Mucosa of descending colon (tissue), 3 donors: Measurements from ENCODE around the gene TEAD3. TPM values are rescaled to one million over a fixed set of nuclear protein-coding genes. Genes with fewer than 3 reads are reported as not detected.
A peak's percentile ranks its signal among the peaks of the same experiment; 100 is the strongest.
"Not testable (repeated sequence)": the region's sequence is repeated elsewhere in the genome, so short reads cannot be mapped to it uniquely, and the experiment has no call there.

ENCODE experiments used
- ATAC-seq: fragments of 200-7000 bp; cut with Tn5 transposase; one replicate; pipeline ENCODE4 v1.9.1; 2020; ENCODE audit warnings: mild to moderate bottlenecking, moderate library complexity
- DNase-seq, 3 donors: peaks; one replicate each; pipeline ENCODE4 v3.0.0-alpha.2; 2020
- H3K36me3 ChIP-seq: fragments of 200-600 bp; one replicate; pipeline ENCODE4 v1.8.0; 2021; ENCODE audit warnings: low read depth, mild to moderate bottlenecking
- H3K4me1 ChIP-seq: fragments of 200-600 bp; one replicate; pipeline ENCODE4 v1.8.0; 2021; ENCODE audit warnings: low read depth, mild to moderate bottlenecking
- H3K4me3 ChIP-seq: fragments of 200-600 bp; one replicate; pipeline ENCODE4 v1.8.0; 2021; ENCODE audit warnings: mild to moderate bottlenecking
- H3K9me3 ChIP-seq: fragments of 200-600 bp; one replicate; pipeline ENCODE4 v1.8.0; 2021; ENCODE audit warnings: mild to moderate bottlenecking
- intact Hi-C, 2 donors: fragments of 100-400 bp; cut with DNase I in 1 of 2; cut with micrococcal nuclease in 1 of 2; formaldehyde crosslinking; loops; one replicate each; pipeline versions ENCODE4 v1.11.0 to v1.11.1; 2022; cut with DNase I, micrococcal nuclease
- total RNA-seq, 3 donors: library from RNA; stranded (reverse); fragmentation: NEBNext Ultra II Directional in 2 of 3; extraction: Animal tissue kit (Norgen Biotek cat#: 25700) in 2 of 3; gene quantifications; one replicate each; pipeline versions ENCODE4 v1.2.1 to v1.2.4, GENCODE V29; 2021 to 2023
- TF ChIP-seq, protein P1 (sequence below): fragments of 200-600 bp; IDR thresholded peaks from one replicate; pipeline ENCODE4 v1.8.0; 2022; ENCODE audit warnings: antibody characterized with exemption, mild to moderate bottlenecking
- donor health status: DM: no; HTN: no; CAD: no; lungs with moderate emphysema.
- donor health status: DM: no; HTN: no; CAD: no.
- donor health status: DM: no; HTN: yes; CAD: no.

TEAD3 gene
- total RNA-seq, 3 donors from 2014 or later = 28.3 to 98.0 (median 28.8) TPM

DNA sequence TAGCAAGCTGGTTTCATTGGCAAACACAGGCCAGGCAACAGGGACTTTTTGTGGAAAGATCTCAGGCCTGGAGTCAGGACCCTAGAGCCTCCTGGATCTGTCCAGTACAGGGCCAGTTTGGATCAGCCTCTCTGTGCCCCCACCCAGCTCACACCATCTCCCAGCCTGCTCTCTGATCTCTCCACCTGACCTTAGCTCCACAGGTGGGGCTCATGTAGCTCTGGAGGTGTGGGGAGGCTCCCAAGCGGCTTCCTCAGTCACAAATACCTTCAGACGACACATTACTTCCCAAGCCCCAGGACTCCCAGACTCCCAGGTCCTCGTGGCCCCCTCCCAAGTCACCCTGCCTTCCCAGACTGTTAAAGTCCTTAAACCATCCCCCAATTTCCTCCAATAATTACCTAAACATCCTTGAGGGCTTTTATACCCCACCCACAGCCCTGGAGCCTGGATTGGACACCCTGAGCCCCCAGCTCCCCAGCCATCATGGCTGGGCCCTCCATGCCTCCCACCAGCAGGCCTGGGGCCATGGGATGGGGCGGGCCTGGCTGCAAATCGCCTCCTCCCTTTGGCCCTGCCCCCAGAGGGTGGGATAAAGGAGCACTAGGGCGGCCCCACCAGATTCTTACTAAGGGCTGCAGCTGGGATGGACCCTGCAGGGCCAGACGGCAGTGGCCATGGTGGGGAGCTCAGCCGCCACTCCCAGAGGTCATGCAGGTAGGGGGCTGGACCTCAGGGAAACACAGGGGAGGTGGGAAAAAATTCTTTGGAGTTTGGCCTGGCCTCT lies 60.6 kb downstream of the TEAD3 start:
- no peaks in the 10 kb centered on the region for H3K36me3 ChIP-seq
- no peak overlapping the region for H3K4me3 ChIP-seq
- peak; percentile 28 for ATAC-seq
- no peaks in the 10 kb centered on the region for H3K9me3 ChIP-seq
- TF ChIP-seq, protein P1, sequence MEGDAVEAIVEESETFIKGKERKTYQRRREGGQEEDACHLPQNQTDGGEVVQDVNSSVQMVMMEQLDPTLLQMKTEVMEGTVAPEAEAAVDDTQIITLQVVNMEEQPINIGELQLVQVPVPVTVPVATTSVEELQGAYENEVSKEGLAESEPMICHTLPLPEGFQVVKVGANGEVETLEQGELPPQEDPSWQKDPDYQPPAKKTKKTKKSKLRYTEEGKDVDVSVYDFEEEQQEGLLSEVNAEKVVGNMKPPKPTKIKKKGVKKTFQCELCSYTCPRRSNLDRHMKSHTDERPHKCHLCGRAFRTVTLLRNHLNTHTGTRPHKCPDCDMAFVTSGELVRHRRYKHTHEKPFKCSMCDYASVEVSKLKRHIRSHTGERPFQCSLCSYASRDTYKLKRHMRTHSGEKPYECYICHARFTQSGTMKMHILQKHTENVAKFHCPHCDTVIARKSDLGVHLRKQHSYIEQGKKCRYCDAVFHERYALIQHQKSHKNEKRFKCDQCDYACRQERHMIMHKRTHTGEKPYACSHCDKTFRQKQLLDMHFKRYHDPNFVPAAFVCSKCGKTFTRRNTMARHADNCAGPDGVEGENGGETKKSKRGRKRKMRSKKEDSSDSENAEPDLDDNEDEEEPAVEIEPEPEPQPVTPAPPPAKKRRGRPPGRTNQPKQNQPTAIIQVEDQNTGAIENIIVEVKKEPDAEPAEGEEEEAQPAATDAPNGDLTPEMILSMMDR = no peak
- DNase-seq = peak in 2 of 3 donors; percentile 28 to 43
- intact Hi-C loops = no loop called here
- peaks cover 24% of the 10 kb centered on the region for H3K4me1 ChIP-seq

DNA sequence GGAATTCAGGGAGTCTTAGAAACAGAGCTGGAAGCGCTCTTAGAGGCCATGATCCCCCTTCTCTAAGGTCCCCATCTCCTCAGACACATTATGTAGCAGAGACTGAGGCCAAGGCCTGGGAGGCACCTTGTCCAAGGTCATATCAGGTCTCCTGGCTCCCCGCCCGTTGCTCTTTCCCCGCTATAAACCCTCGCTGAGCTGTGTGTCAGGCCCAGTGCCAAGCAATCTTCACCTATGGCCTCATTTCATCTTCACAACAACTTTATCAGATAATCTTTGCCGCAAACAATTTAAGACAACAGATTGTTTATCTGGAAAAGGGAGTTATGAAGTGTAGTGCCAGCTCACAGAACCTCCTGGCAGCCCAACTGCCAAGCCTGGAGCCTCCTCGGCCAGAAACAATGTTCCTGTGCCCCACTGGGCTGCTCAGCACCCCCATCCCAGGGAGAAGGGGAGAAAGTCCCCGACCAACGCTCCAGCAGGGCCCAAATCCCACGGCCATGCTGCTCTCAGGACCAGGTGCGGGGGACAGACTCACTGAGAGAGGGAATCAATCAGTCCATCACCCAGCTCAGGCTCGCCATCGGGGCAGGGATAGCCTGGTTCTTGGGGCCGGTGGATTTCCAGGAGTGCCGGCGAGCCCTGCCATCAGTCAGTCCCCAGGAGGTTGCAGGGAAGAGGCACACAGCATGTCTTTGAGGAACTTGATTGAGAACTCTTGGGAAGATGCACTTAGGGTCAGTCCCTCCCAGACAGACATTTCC lies 61.6 kb downstream of the TEAD3 start:
- peak; percentile 85 to 96 (median 91) for DNase-seq
- Histone ChIP-seq H3K4me1 (peaks cover 24% of the 10 kb centered on the region), H3K36me3 (no peaks in the 10 kb centered on the region), H3K4me3 (no peak overlapping the region), H3K9me3 (no peaks in the 10 kb centered on the region)
- TF ChIP-seq, protein P1 = no peak
- intact Hi-C loops = no loop called here
- peak; percentile 88 for ATAC-seq

DNA sequence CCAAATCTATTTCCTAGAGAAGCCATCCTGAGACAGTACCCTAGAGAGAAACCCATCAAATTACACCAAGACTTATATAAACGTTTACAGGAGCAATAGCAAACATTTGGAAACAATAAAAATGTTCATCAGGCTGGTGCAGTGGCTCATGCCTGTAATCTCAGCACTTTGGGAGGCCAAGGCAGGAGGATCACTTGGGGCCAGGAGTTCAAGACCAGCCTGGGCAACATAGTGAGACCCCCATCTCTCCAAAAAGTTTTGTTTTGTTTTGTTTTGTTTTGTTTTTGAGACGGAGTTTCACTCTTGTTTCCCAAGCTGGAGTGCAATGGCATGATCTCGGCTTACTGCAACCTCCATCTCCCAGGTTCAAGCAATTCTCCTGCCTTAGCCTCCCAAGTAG lies 64.2 kb downstream of the TEAD3 start:
- ATAC-seq, intact Hi-C loops, DNase-seq, H3K4me3 ChIP-seq, H3K36me3 ChIP-seq: not testable (repeated sequence)
- Histone ChIP-seq H3K9me3 (peaks cover 13% of the 10 kb centered on the region), H3K4me1 (peaks cover 24% of the 10 kb centered on the region)

DNA sequence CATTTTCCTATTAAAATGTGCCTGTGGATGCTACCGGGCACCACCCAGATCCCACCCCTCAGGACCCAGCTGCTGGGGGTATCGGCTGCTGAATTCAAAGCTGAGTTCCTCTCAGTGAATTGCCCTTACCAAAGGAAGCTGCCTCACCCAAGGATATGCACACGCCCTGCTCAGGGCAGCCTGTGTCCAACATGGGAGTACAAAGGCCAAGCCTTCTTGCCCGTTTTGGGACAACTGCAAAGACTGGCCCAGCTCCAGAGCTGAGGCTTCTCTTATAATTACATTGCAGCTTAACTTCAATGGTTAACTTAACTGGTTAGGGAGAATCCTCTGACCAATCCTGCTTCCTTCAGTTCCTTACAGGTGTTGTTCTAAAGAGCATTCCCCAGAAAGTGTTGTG lies 64.6 kb downstream of the TEAD3 start:
- Histone ChIP-seq H3K4me3 (no peak overlapping the region), H3K36me3 (no peaks in the 10 kb centered on the region), H3K9me3 (peaks cover 13% of the 10 kb centered on the region), H3K4me1 (peaks cover 24% of the 10 kb centered on the region)
- ATAC-seq (peak; percentile 87), DNase-seq (peak; percentile 75 to 78 (median 75))
- intact Hi-C loops = no loop called here
- TF ChIP-seq, protein P1 = no peak

DNA sequence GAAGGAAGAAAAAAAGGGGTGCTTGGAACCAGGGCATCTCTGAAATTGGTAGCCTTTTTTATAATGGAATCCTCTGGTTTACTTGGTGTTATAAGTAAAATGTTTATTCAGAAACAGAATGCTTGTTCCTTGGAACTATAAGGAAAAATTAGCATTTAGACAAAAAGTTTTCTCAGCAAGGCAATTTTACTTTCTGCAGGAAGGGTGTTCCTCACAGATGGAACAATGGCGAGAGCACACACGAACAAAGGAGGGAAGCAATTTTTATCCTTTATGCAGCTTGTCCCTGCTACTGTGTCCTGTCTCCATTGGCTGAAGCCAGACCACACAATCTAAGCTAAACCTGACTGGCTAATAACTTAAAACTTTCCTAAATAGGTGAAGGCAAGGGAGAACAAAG lies 67.4 kb downstream of the TEAD3 start:
- Histone ChIP-seq H3K4me3 (no peak overlapping the region), H3K36me3 (no peaks in the 10 kb centered on the region), H3K4me1 (peaks cover 13% of the 10 kb centered on the region), H3K9me3 (peaks cover 13% of the 10 kb centered on the region)
- intact Hi-C loops = no loop called here
- TF ChIP-seq, protein P1 = no peak
- DNase-seq (no peak), ATAC-seq (no peak)
